Activated CD4-positive, alpha-beta T cell treated with anti-CD3 and anti-CD28 coated beads, Interleukin-2, Interleukin-6, amounts not matched to agents 100 ng/mL and 50 ng/mL, durations not matched to agents 16 hours and 8 hours (primary cell): ENCODE results near the gene CSF1.
"Not testable (repeated sequence)": the region's sequence is repeated elsewhere in the genome, so short reads cannot be mapped to it uniquely, and the experiment has no call there.

Source experiments
- DNase-seq: peaks from one replicate; pipeline ENCODE4 v3.0.0-alpha.2; 2020

The CSF1 gene

GRCh38 chr1:109944541-109944940 lies 33.9 kb downstream of the CSF1 start:
- DNase-seq: no peak

- DNase-seq: no peak
Observed at GRCh38 chr1:109946511-109946910, 35.9 kb downstream of the CSF1 start.

GRCh38 chr1:109947582-109948284 lies 37.1 kb downstream of the CSF1 start:
- no peak for DNase-seq

- DNase-seq: no peak
Observed at GRCh38 chr1:109948285-109948630, 37.6 kb downstream of the CSF1 start.

GRCh38 chr1:109950038-109950437 lies 39.4 kb downstream of the CSF1 start:
- no peak for DNase-seq

- DNase-seq: no peak
Observed at GRCh38 chr1:109950509-109950908, 39.9 kb downstream of the CSF1 start.

- DNase-seq: not testable (repeated sequence)
Observed at GRCh38 chr1:109951501-109951900, 40.9 kb downstream of the CSF1 start.

- no peak for DNase-seq
Observed at GRCh38 chr1:109954041-109954512, 43.4 kb downstream of the CSF1 start.

- no peak for DNase-seq
Observed at GRCh38 chr1:109959632-109959973, 49.0 kb downstream of the CSF1 start.

- DNase-seq: no peak
Observed at GRCh38 chr1:109959974-109960744, 49.5 kb downstream of the CSF1 start.

- DNase-seq: no peak
Observed at GRCh38 chr1:109960745-109961094, 50.1 kb downstream of the CSF1 start.

GRCh38 chr1:109963864-109964263 lies 53.2 kb downstream of the CSF1 start:
- no peak for DNase-seq

- no peak for DNase-seq
Observed at GRCh38 chr1:109969146-109969829, 58.6 kb downstream of the CSF1 start.

GRCh38 chr1:109969907-109970306 lies 59.3 kb downstream of the CSF1 start:
- no peak for DNase-seq

- DNase-seq: no peak
Observed at GRCh38 chr1:109971559-109971958, 60.9 kb downstream of the CSF1 start.

GRCh38 chr1:109974191-109974590 lies 63.5 kb downstream of the CSF1 start:
- DNase-seq: no peak

GRCh38 chr1:109975718-109976117 lies 65.1 kb downstream of the CSF1 start:
- no peak for DNase-seq

- no peak for DNase-seq
Observed at GRCh38 chr1:109976762-109977161, 66.1 kb downstream of the CSF1 start.

- DNase-seq: no peak
Observed at GRCh38 chr1:109977225-109977624, 66.6 kb downstream of the CSF1 start.

GRCh38 chr1:109977657-109978378 lies 67.2 kb downstream of the CSF1 start:
- DNase-seq: no peak

GRCh38 chr1:109978761-109979488 lies 68.3 kb downstream of the CSF1 start:
- no peak for DNase-seq

- DNase-seq: no peak
Observed at GRCh38 chr1:109979489-109980091, 68.9 kb downstream of the CSF1 start.
